CD8-positive, alpha-beta memory T cell (primary cell): ENCODE results near the gene GBA2. TPM values are rescaled to one million over a fixed set of nuclear protein-coding genes. Genes with fewer than 3 reads are reported as not detected.

Source experiments
- CTCF ChIA-PET: fragments of 350-600 bp; sonication (Branson Sonifier 250); formaldehyde crosslinking; loops from one replicate; lab custom pipeline; 2021; ENCODE audit warnings: antibody characterized with exemption; lab: Charles Lee
- POLR2A ChIA-PET: fragments of 350-600 bp; sonication (Branson Sonifier 250); formaldehyde crosslinking; loops from one replicate; lab custom pipeline; 2021; ENCODE audit warnings: antibody characterized with exemption; lab: Charles Lee
- DNase-seq, 5 donors: peaks; one replicate each; pipeline versions ENCODE4 v3.0.0 to v3.0.0-alpha.2; 2020 to 2022; ENCODE audit warnings: mixed read lengths in 1 of 5
- H3K27ac ChIP-seq: one replicate; pipeline ENCODE4 v1.7.0; 2013; ENCODE audit warnings: low read depth, mild to moderate bottlenecking, low read length, moderate library complexity
- H3K27me3 ChIP-seq: 2 replicates; pipeline ENCODE4 v1.7.0; 2013; ENCODE audit warnings: low read length, mild to moderate bottlenecking; ENCODE audit not compliant: insufficient read depth, poor library complexity, severe bottlenecking
- H3K36me3 ChIP-seq: 2 replicates; pipeline ENCODE4 v1.7.0; 2013; ENCODE audit warnings: mild to moderate bottlenecking, low read length, moderate library complexity; ENCODE audit not compliant: insufficient read depth
- H3K4me1 ChIP-seq: 2 replicates; pipeline ENCODE4 v1.7.0; 2013; ENCODE audit warnings: mild to moderate bottlenecking, low read length, moderate library complexity; ENCODE audit not compliant: insufficient read depth
- H3K4me3 ChIP-seq: 2 replicates; pipeline ENCODE4 v1.7.0; 2013; ENCODE audit warnings: mild to moderate bottlenecking, low read length
- H3K9me3 ChIP-seq: 2 replicates; pipeline ENCODE4 v1.7.0; 2013; ENCODE audit warnings: mild to moderate bottlenecking, low read length
- H3K27ac Mint-ChIP-seq, 8 donors: one replicate each; pipeline ENCODE4 v1.8.0; 2020 to 2021; ENCODE audit warnings: mixed read lengths in 8 of 8, mild to moderate bottlenecking in 6 of 8, inconsistent platforms in 3 of 8, moderate library complexity in 3 of 8
- H3K27me3 Mint-ChIP-seq, 2 donors: one replicate each; pipeline ENCODE4 v1.8.0; 2020 to 2021; ENCODE audit warnings: mixed read lengths in 2 of 2, mild to moderate bottlenecking in 1 of 2, moderate library complexity in 1 of 2
- H3K36me3 Mint-ChIP-seq, 3 donors: one replicate each; pipeline ENCODE4 v1.8.0; 2020 to 2021; ENCODE audit warnings: mixed read lengths in 3 of 3, inconsistent platforms in 1 of 3, mild to moderate bottlenecking in 1 of 3
- H3K4me1 Mint-ChIP-seq, 3 donors: one replicate each; pipeline ENCODE4 v1.8.0; 2020 to 2021; ENCODE audit warnings: mixed read lengths in 3 of 3, inconsistent platforms in 1 of 3, mild to moderate bottlenecking in 1 of 3
- H3K4me3 Mint-ChIP-seq, 7 donors: one replicate each; pipeline ENCODE4 v1.8.0; 2020 to 2021; ENCODE audit warnings: mixed read lengths in 7 of 7, mild to moderate bottlenecking in 6 of 7, moderate library complexity in 4 of 7, inconsistent platforms in 2 of 7
- H3K9me3 Mint-ChIP-seq, 5 donors: one replicate each; pipeline ENCODE4 v1.8.0; 2020 to 2022; ENCODE audit warnings: mixed read lengths in 5 of 5, mild to moderate bottlenecking in 3 of 5, moderate library complexity in 2 of 5, inconsistent platforms in 1 of 5
- polyA plus RNA-seq: library from polyadenylated mRNA; unstranded; fragments of 300-500 nt; fragmentation: Illumina TruSeq; gene quantifications from one replicate; pipeline ENCODE4 v1.2.3, GENCODE V29; 2021
- total RNA-seq, 2 experiments: library from RNA; stranded (reverse); gene quantifications; one replicate each; pipeline ENCODE4 v1.2.3, GENCODE V29; 2021

Gene GBA2
- total and polyA plus RNA-seq, 3 experiments from 2014 or later = 30.7 to 42.0 (median 41.8) TPM

DNA sequence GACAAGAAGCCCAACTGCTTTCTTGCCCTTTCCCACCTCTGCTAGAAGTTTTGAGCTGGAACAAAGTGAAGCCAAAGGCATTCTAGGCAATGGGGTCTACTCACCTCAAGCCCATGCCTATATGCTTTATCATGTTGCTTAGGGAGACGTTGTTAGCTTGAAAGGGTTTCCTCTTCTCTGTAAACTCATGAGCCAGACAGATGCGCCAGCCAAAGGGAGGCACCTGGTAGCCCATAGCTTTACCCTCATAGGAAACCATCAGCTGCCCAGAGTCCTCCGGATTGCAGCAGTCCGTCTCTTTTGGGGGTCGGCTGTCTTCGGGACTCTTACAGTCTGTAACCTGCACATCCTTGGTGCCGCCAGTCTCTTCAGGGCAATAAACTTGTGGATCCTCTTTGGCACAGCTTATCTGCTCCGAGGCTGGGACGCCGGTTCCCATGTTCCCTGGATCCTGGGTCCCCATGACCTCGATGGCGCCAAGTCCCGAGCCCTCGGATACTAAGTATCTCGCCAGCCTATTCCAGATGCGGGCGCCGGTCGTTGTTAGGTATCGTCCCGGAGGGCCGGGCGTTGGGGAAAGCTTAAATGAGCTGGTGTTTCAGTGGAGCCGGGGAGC lies 678 bp downstream of the GBA2 start:
- peak overlapping the region; percentile 75 for H3K27ac ChIP-seq
- no peak for DNase-seq
- Mint-ChIP-seq H3K4me3 (peak overlapping the region; percentile 88 to 97 (median 91)), H3K27ac (peak overlapping the region; percentile 35 to 95 (median 86)), H3K4me1 (peaks cover 38 to 67% (median 45%) of the 10 kb centered on the region in 3 donors), H3K9me3 (no peaks in the 10 kb centered on the region), H3K27me3 (no peaks in the 10 kb centered on the region), H3K36me3 (peaks cover 5 to 63% (median 11%) of the 10 kb centered on the region in 3 donors)
- H3K9me3 ChIP-seq = no peaks in the 10 kb centered on the region
- peaks cover 42% of the 10 kb centered on the region for H3K36me3 ChIP-seq
- POLR2A ChIA-PET = interaction anchor here (0.8 to 3.4 kb wide), 8 partner anchors 9 to 676 kb away, joined by 3 to 45 read pairs (median 5); partner anchors contain the start of genes CREB3, TESK1, TLN1 and VCP
- peak overlapping the region; percentile 88 for H3K4me3 ChIP-seq
- peaks cover 38% of the 10 kb centered on the region for H3K4me1 ChIP-seq
- CTCF ChIA-PET = interaction anchor here (0.6 to 5.4 kb wide), 16 partner anchors 7 to 145 kb away, joined by 3 to 68 read pairs (median 7); partner anchors contain the start of genes CCDC107, CREB3, MSMP and RMRP
- H3K27me3 ChIP-seq = no peaks in the 10 kb centered on the region

DNA sequence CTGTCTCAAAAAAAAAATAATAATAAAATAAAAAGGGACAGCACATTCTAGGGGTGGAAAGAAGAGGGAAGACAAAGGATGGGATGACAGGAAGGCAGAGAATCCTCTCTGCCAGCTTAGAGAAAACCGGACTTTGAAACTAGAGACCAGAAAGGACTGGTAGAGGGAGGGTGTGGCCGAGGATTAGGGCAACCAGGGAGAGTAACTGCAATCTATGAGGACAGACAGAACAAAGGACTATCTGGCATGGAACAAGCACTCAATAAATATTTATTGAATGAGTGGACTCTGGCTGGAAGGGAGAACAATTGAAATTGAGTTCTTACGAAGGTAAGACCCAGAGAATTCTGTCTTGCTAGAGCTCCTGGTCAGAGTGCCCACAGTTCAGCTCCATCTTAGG lies 2.4 kb downstream of the GBA2 start:
- H3K4me1 ChIP-seq = peaks cover 43% of the 10 kb centered on the region
- no peaks in the 10 kb centered on the region for H3K9me3 ChIP-seq
- peaks cover 5 to 63% (median 12%) of the 10 kb centered on the region in 3 donors for H3K36me3 Mint-ChIP-seq
- peak overlapping the region; percentile 88 to 97 (median 91) for H3K4me3 Mint-ChIP-seq
- no peak for DNase-seq
- no peaks in the 10 kb centered on the region for H3K9me3 Mint-ChIP-seq
- ChIA-PET CTCF (interaction anchor here (2.0 to 5.4 kb wide), 4 partner anchors 9 to 143 kb away, joined by 4 to 68 read pairs (median 30); partner anchors contain the start of genes CREB3, MSMP and TLN1), POLR2A (no interaction called here)
- peak overlapping the region in 6 of 8 donors; percentile 23 to 87 (median 66) for H3K27ac Mint-ChIP-seq
- H3K27me3 Mint-ChIP-seq = no peaks in the 10 kb centered on the region
- no peaks in the 10 kb centered on the region for H3K27me3 ChIP-seq
- H3K4me1 Mint-ChIP-seq = peaks cover 50 to 73% (median 62%) of the 10 kb centered on the region in 3 donors
- H3K4me3 ChIP-seq = peak overlapping the region; percentile 88
- peaks cover 29% of the 10 kb centered on the region for H3K36me3 ChIP-seq
- H3K27ac ChIP-seq = peak overlapping the region; percentile 27

DNA sequence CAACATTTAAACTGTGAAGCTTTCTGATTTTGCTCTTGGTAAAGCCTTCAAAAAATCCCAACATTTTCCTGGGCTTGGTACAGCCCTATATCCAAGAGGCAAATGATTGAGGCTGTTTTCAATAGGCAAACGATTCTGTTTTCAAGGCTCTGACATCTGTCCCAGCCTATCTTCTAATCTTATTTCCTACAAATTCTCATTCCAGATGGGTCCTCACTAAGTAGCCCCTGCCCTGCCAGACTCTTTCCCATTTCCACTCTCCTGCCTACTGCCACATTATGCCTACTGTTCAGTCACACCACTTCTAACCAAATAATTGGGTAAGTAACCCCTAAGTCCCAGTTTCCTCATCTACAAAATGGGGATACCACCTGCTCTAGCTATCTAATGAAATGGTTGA lies 3.5 kb downstream of the GBA2 start:
- H3K27me3 ChIP-seq = no peaks in the 10 kb centered on the region
- ChIA-PET CTCF (interaction anchor here (1.6 to 5.4 kb wide), 4 partner anchors 9 to 142 kb away, joined by 5 to 68 read pairs (median 30); partner anchors contain the start of genes CREB3, MSMP and TLN1), POLR2A (interaction anchor here (0.7 kb wide), 1 partner anchor 11 kb away, joined by 6 read pairs; no protein-coding TSS in a partner anchor)
- Mint-ChIP-seq H3K4me3 (peak overlapping the region in 4 of 7 donors; percentile 19 to 89 (median 48)), H3K36me3 (peaks cover 5 to 63% (median 12%) of the 10 kb centered on the region in 3 donors), H3K27me3 (no peaks in the 10 kb centered on the region), H3K27ac (peak overlapping the region; percentile 4 to 87 (median 71)), H3K9me3 (no peaks in the 10 kb centered on the region), H3K4me1 (peaks cover 53 to 70% (median 65%) of the 10 kb centered on the region in 3 donors)
- H3K4me1 ChIP-seq = peaks cover 43% of the 10 kb centered on the region
- H3K36me3 ChIP-seq = peaks cover 19% of the 10 kb centered on the region
- no peaks in the 10 kb centered on the region for H3K9me3 ChIP-seq
- no peak overlapping the region for H3K27ac ChIP-seq
- H3K4me3 ChIP-seq = no peak overlapping the region
- no peak for DNase-seq

DNA sequence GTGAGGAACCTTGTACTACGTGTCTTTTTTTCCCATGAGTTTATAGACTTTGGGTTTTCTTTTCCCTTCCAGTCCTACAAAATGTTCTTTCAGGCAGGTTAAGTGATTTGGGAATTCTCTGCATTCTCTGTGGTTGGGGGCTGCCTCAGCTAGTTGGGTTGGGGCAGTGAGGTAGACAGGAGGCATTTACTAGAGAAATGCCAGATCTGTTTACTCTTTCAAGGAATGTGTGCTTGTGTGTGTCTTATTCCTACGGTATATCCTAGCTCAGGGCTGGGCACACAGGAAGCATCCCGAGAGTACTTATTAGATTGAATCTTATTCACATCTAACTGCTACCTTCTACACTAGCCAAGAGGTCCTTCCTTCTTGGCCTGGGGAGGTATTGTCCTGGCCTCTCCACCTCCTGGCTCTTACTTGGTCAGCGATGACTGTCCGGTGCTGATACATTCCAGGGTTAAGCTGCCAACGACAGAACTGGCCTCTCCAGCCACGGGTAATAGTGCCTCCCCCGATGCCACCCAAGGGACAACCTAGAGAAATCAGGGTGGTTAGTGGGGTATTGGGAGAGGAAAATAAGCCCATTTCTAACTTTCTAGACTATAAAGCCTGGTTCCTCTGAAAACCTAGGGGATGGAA lies 5.0 kb downstream of the GBA2 start:
- Histone ChIP-seq H3K9me3 (no peaks in the 10 kb centered on the region), H3K27me3 (no peaks in the 10 kb centered on the region), H3K27ac (no peak overlapping the region), H3K4me3 (no peak overlapping the region), H3K4me1 (peaks cover 35% of the 10 kb centered on the region), H3K36me3 (peaks cover 27% of the 10 kb centered on the region)
- ChIA-PET CTCF (interaction anchor here (0.6 to 4.9 kb wide), 9 partner anchors 8 to 140 kb away, joined by 3 to 28 read pairs (median 4); partner anchors contain the start of genes MSMP, TESK1 and TLN1), POLR2A (interaction anchor here (0.6 kb wide), 1 partner anchor 82 kb away, joined by 3 read pairs; no protein-coding TSS in a partner anchor)
- peaks cover 44 to 56% (median 53%) of the 10 kb centered on the region in 3 donors for H3K4me1 Mint-ChIP-seq
- peak overlapping the region in 1 of 8 donors; percentile 66 for H3K27ac Mint-ChIP-seq
- H3K27me3 Mint-ChIP-seq = no peaks in the 10 kb centered on the region
- DNase-seq = no peak
- H3K9me3 Mint-ChIP-seq = no peaks in the 10 kb centered on the region
- H3K36me3 Mint-ChIP-seq = peaks cover 5 to 67% (median 18%) of the 10 kb centered on the region in 3 donors
- H3K4me3 Mint-ChIP-seq = no peak overlapping the region

DNA sequence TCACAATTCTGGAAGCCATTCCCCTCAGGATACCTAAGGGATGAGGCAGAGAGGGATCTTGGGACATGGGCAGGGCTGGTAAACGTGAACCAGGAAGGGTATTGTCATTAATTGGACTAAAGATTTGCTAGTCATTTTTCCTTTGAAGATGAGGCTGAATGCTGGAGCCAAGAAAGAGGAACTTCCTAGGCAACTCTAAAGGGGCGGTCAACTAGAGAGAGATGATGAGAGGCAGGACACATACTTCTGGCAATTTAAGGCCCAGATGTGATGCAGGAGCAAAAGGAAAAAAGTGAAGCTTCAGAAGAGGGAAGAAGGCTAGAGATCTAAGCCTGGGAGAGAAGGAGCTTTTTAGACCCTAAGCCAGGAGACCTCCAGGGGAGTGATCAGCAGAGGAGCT lies 5.6 kb downstream of the GBA2 start:
- Histone ChIP-seq H3K27ac (no peak overlapping the region), H3K27me3 (no peaks in the 10 kb centered on the region), H3K4me3 (no peak overlapping the region), H3K36me3 (peaks cover 33% of the 10 kb centered on the region), H3K4me1 (peaks cover 35% of the 10 kb centered on the region), H3K9me3 (no peaks in the 10 kb centered on the region)
- H3K4me1 Mint-ChIP-seq = peaks cover 44 to 55% (median 52%) of the 10 kb centered on the region in 3 donors
- H3K4me3 Mint-ChIP-seq = no peak overlapping the region
- no peaks in the 10 kb centered on the region for H3K9me3 Mint-ChIP-seq
- H3K27ac Mint-ChIP-seq = peak overlapping the region in 3 of 8 donors; percentile 17 to 72 (median 22)
- ChIA-PET POLR2A (no interaction called here), CTCF (interaction anchor here (0.6 to 1.9 kb wide), 5 partner anchors 10 to 47 kb away, joined by 3 to 5 read pairs (median 3); partner anchors contain the start of gene TLN1)
- peaks cover 5 to 69% (median 21%) of the 10 kb centered on the region in 3 donors for H3K36me3 Mint-ChIP-seq
- H3K27me3 Mint-ChIP-seq = no peaks in the 10 kb centered on the region
- DNase-seq = no peak

DNA sequence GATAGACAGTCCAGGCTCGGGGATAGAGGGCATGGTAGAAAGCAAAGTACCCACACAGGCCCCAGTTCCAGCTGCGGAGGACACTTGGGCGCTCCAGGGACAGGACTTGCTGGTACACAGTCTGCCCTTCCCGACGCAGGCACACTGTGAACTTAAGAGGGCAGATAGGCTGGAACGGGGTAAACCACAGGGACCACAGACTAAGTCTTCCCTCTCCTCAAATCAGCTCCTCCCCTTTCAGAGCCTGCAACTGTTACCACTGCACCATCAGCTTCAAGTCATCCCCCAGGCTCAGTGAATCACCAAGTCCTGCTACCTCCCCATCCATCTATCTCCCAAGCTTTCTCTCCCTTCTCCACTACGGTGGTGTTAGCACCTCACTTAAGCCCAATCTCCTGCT lies 7.3 kb downstream of the GBA2 start:
- Mint-ChIP-seq H3K36me3 (peaks cover 5 to 85% (median 27%) of the 10 kb centered on the region in 3 donors), H3K4me1 (peaks cover 29 to 38% (median 35%) of the 10 kb centered on the region in 3 donors), H3K27me3 (no peaks in the 10 kb centered on the region), H3K4me3 (peak overlapping the region in 2 of 7 donors; percentile 4 to 24), H3K27ac (peak overlapping the region; percentile 3 to 66 (median 54)), H3K9me3 (no peaks in the 10 kb centered on the region)
- Histone ChIP-seq H3K27me3 (no peaks in the 10 kb centered on the region), H3K27ac (no peak overlapping the region), H3K4me1 (peaks cover 18% of the 10 kb centered on the region), H3K9me3 (no peaks in the 10 kb centered on the region), H3K4me3 (no peak overlapping the region), H3K36me3 (peaks cover 48% of the 10 kb centered on the region)
- ChIA-PET POLR2A (no interaction called here), CTCF (interaction anchor here (3.0 kb wide), 1 partner anchor 15 kb away, joined by 9 read pairs; no protein-coding TSS in a partner anchor)
- no peak for DNase-seq

DNA sequence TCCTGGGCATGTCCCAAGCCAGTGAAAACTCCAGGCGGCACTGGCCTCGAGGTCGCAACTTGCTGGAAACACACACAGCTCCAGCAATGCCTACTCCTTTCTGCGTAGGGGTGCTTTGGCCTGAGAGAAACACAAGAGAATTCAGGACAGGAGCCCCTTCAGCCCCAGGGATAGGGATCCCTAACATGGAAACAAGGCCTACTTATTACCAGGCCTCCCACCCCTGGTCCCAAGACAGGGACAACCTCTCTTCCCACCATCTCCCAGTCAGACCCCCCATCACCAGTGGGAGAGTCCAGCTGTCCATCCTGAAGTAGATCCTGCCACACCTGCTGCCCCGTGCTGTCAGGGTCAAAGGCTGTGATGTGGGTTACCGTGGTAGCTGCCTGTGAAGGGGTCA lies 8.8 kb downstream of the GBA2 start:
- peaks cover 10% of the 10 kb centered on the region for H3K4me1 ChIP-seq
- no peak overlapping the region for H3K27ac ChIP-seq
- H3K36me3 Mint-ChIP-seq = peaks cover 9 to 95% (median 32%) of the 10 kb centered on the region in 3 donors
- no peaks in the 10 kb centered on the region for H3K9me3 Mint-ChIP-seq
- ChIA-PET CTCF (interaction anchor here (1.1 to 3.0 kb wide), 3 partner anchors 12 to 17 kb away, joined by 3 to 9 read pairs (median 4); no protein-coding TSS in a partner anchor), POLR2A (no interaction called here)
- H3K4me3 Mint-ChIP-seq = no peak overlapping the region
- H3K36me3 ChIP-seq = peaks cover 56% of the 10 kb centered on the region
- DNase-seq = no peak
- no peaks in the 10 kb centered on the region for H3K27me3 Mint-ChIP-seq
- H3K27ac Mint-ChIP-seq = no peak overlapping the region
- peaks cover 22 to 30% (median 28%) of the 10 kb centered on the region in 3 donors for H3K4me1 Mint-ChIP-seq
- no peak overlapping the region for H3K4me3 ChIP-seq
- H3K9me3 ChIP-seq = no peaks in the 10 kb centered on the region
- no peaks in the 10 kb centered on the region for H3K27me3 ChIP-seq
